Karpas-422 (cell line): ENCODE data around the gene RESP18. TPM values are rescaled to one million over a fixed set of nuclear protein-coding genes. Genes with fewer than 3 reads are reported as not detected.

Experiments
- DNase-seq: peaks from one replicate; pipeline ENCODE4 v3.0.0-alpha.2; 2015
- H2AFZ ChIP-seq: fragments of 200-600 bp; sonication (generic); 2 replicates; pipeline ENCODE4 v1.6.1; 2014; ENCODE audit warnings: antibody characterized with exemption, low read length, mixed read lengths
- H3K27ac ChIP-seq: fragments of 200-600 bp; sonication (generic); 2 replicates; pipeline ENCODE4 v1.5.1; 2014; ENCODE audit warnings: mild to moderate bottlenecking, low read length, moderate library complexity
- H3K27me3 ChIP-seq: fragments of 200-600 bp; sonication (generic); 2 replicates; pipeline ENCODE4 v1.6.1; 2014; ENCODE audit warnings: low read length, mixed read lengths
- H3K36me3 ChIP-seq: fragments of 200-600 bp; sonication (generic); 2 replicates; pipeline ENCODE4 v1.6.1; 2014; ENCODE audit warnings: low read length, mixed read lengths; ENCODE audit not compliant: insufficient read depth
- H3K4me1 ChIP-seq: fragments of 200-600 bp; sonication (generic); 2 replicates; pipeline ENCODE4 v1.6.1; 2014; ENCODE audit warnings: mild to moderate bottlenecking, low read length, mixed read lengths
- H3K4me2 ChIP-seq: fragments of 200-600 bp; sonication (generic); 2 replicates; pipeline ENCODE4 v1.6.1; 2014; ENCODE audit warnings: low read length, low read depth, mild to moderate bottlenecking; ENCODE audit not compliant: poor library complexity, severe bottlenecking
- H3K4me3 ChIP-seq: fragments of 200-600 bp; sonication (generic); 2 replicates; pipeline ENCODE4 v1.5.1; 2014; ENCODE audit warnings: mild to moderate bottlenecking, antibody characterized with exemption, low read length, mixed read lengths
- H3K79me2 ChIP-seq: fragments of 200-600 bp; sonication (generic); 2 replicates; pipeline ENCODE4 v1.6.1; 2014; ENCODE audit warnings: mild to moderate bottlenecking, low read length, mixed read lengths
- H3K9ac ChIP-seq: fragments of 200-600 bp; sonication (generic); 2 replicates; pipeline ENCODE4 v1.6.0; 2014; ENCODE audit warnings: low read length
- H3K9me2 ChIP-seq: fragments of 200-600 bp; sonication (generic), shearing (Covaris generic); replicated peaks from 2 replicates; pipeline ENCODE4 v1.6.0; 2014; ENCODE audit warnings: mild to moderate bottlenecking, low read length, moderate library complexity; ENCODE audit not compliant: insufficient read depth
- H3K9me3 ChIP-seq: fragments of 300-700, 200-600 bp; sonication (generic); 2 replicates; pipeline ENCODE4 v1.6.1; 2014; ENCODE audit warnings: low read length, mixed read lengths
- H4K20me1 ChIP-seq: fragments of 200-600 bp; sonication (generic); 2 replicates; pipeline ENCODE4 v1.6.1; 2014; ENCODE audit warnings: mild to moderate bottlenecking, antibody characterized with exemption, low read length, low read depth; ENCODE audit not compliant: insufficient read depth
- total RNA-seq: library from RNA; depleted of rRNA; stranded (reverse); fragments of >200 nt; shearing (Covaris generic); gene quantifications from 2 replicates; pipeline ENCODE4 v1.2.3, GENCODE V29; 2014; ENCODE audit warnings: low replicate concordance

The RESP18 gene
- total RNA-seq, 1 experiment from 2014 or later: not detected

- H3K9me3 ChIP-seq: no peaks in the 10 kb centered on the region
- no peaks in the 10 kb centered on the region for H3K36me3 ChIP-seq
- no peak overlapping the region for H3K4me3 ChIP-seq
- no peaks in the 10 kb centered on the region for H3K9me2 ChIP-seq
- no peak overlapping the region for H2AFZ ChIP-seq
- no peak overlapping the region for H3K27ac ChIP-seq
- H4K20me1 ChIP-seq: no peaks in the 10 kb centered on the region
- H3K4me1 ChIP-seq: 0 out of 2 replicates have a peak, but pooled peaks cover 3% of the 10 kb centered on the region
- H3K9ac ChIP-seq: no peak overlapping the region
- H3K4me2 ChIP-seq: no peak overlapping the region
- H3K27me3 ChIP-seq: no peaks in the 10 kb centered on the region
- DNase-seq: no peak
- H3K79me2 ChIP-seq: no peaks in the 10 kb centered on the region
These were observed 2.8 kb upstream of the RESP18 start for GRCh38 chr2:219335373-219335786.

DNA sequence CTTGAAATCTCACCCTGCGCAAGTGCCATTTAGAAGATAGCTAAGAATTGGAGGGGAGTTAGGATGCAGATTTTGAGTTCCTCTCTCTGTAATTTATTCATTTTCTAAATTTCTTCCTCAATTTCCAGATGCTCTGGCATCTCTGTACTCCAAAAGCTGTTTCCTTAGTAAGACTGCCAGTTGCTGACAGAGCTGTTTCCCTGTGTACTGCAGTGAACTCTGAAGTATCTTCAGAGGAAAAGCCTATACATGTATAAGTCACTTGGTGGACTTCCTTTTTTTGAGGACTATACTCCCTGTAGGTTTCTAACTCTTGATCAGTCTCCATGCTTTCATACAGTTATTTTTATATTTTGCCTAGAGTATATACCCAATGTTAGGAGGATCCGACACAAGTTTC, 1.5 kb upstream of the RESP18 start:
- DNase-seq: no peak
- no peak overlapping the region for H3K4me2 ChIP-seq
- no peak overlapping the region for H3K4me3 ChIP-seq
- no peaks in the 10 kb centered on the region for H4K20me1 ChIP-seq
- H3K4me1 ChIP-seq: 0 out of 2 replicates have a peak, but pooled peaks cover 3% of the 10 kb centered on the region
- H3K27me3 ChIP-seq: no peaks in the 10 kb centered on the region
- H3K9me3 ChIP-seq: no peaks in the 10 kb centered on the region
- H3K79me2 ChIP-seq: no peaks in the 10 kb centered on the region
- H3K36me3 ChIP-seq: no peaks in the 10 kb centered on the region
- H2AFZ ChIP-seq: no peak overlapping the region
- H3K27ac ChIP-seq: no peak overlapping the region
- H3K9me2 ChIP-seq: no peaks in the 10 kb centered on the region
- H3K9ac ChIP-seq: no peak overlapping the region

DNA sequence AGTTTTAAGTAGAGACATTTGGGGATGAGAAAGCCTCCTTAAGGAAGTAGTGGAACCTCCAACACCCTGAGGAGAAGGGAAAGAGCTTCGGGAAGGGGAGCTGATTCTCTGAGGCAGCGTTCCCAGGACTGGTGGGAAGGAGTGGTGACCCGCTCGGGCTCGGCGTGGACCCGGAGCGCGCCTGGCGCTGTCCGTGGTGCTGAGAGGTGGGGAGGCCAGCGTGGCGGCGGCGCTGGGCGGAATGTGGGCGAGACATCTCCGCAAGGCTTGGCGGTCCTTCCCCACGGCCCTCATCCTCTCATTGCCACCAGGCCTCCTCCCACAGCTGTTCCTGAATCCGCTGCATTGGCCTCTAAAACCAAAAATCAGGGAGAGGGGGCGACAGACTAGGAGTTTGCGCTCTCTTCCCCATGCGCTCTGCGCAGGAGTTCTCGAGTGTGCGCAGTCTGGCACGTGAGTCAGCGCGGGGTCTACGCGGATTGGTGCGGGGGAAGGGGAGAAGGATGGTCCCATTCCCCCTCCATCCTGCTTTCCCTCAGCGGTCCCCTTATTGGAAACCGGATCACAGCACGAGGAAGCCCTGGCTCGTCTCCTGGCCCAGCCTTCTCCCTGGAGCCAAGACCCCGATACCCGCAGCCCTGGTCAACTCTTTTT, 857 bp downstream of the RESP18 start:
- DNase-seq: no peak
- H3K9me3 ChIP-seq: no peaks in the 10 kb centered on the region
- no peaks in the 10 kb centered on the region for H3K79me2 ChIP-seq
- no peak overlapping the region for H3K4me2 ChIP-seq
- no peaks in the 10 kb centered on the region for H3K27me3 ChIP-seq
- no peak overlapping the region for H2AFZ ChIP-seq
- H3K36me3 ChIP-seq: no peaks in the 10 kb centered on the region
- H3K9me2 ChIP-seq: no peaks in the 10 kb centered on the region
- no peak overlapping the region for H3K4me3 ChIP-seq
- H3K27ac ChIP-seq: no peak overlapping the region
- no peaks in the 10 kb centered on the region for H4K20me1 ChIP-seq
- H3K4me1 ChIP-seq: 0 out of 2 replicates have a peak, but pooled peaks cover 3% of the 10 kb centered on the region
- no peak overlapping the region for H3K9ac ChIP-seq

DNA sequence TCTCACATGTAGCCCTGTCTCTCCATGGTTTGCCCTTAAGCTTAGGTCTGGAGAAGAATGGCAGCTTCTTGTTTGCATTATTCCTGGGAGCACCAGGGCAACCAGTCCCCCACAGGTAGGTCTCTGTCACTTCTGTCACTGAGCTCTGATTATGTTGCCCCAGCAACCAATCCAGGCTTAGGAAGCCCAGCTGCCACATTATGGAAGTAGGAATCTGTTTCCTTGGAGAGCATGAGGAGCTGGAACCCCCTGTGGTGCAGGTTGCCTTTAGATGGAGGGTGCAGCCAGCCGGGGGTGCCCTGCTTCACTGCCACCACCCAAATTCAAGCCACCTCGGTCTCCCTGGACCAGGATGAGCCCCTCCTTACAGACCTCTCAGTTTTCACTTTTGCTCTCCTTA, 4.8 kb downstream of the RESP18 start:
- DNase-seq: no peak

DNA sequence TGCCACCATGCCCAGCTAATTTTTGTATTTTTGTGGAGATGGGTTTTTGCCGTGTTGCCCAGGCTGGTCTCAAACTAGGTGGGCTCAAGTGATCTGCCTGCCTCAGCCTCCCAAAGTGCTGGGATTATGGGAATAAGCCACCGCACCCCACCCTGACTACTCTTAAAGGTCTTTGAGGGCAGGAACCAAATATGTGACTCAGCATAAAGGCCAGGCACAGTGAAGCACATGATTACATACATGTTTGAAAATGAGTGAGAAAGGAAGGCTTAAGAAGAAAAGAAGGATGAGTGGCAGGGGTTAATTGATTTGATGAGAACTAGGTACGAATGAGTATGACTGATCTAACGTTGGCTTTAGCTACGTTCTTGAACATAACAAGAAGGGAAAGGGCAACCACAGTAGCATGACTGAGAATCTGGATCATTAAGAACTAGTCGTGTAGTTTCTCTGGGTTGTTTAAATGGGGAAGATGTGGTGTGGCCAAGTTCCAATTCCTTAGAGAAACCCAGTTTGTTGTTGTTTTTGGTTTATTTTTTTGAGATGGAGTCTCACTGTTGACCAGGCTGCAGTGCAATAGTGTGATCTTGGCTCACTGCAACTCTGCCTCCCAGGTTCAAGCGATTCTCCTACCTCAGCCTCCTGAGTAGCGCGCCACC, 6.8 kb downstream of the RESP18 start:
- Histone ChIP-seq H3K27me3 (no peaks in the 10 kb centered on the region), H3K9me3 (no peaks in the 10 kb centered on the region), H4K20me1 (no peaks in the 10 kb centered on the region), H3K4me2 (no peak overlapping the region), H3K9me2 (no peaks in the 10 kb centered on the region), H3K9ac (no peak overlapping the region), H3K27ac (no peak overlapping the region), H3K4me3 (no peak overlapping the region), H3K4me1 (no peaks in the 10 kb centered on the region), H3K79me2 (no peaks in the 10 kb centered on the region), H2AFZ (no peak overlapping the region), H3K36me3 (no peaks in the 10 kb centered on the region)
- DNase-seq: no peak

More for the DNA sequence above, 4.8 kb downstream of the RESP18 start:
- Histone ChIP-seq H3K4me1 (no peaks in the 10 kb centered on the region), H3K27me3 (no peaks in the 10 kb centered on the region), H3K4me3 (no peak overlapping the region), H3K9ac (no peak overlapping the region), H3K79me2 (no peaks in the 10 kb centered on the region), H3K27ac (no peak overlapping the region), H2AFZ (no peak overlapping the region), H4K20me1 (no peaks in the 10 kb centered on the region), H3K9me2 (no peaks in the 10 kb centered on the region), H3K4me2 (no peak overlapping the region), H3K9me3 (no peaks in the 10 kb centered on the region), H3K36me3 (no peaks in the 10 kb centered on the region)

- Histone ChIP-seq H3K36me3 (no peaks in the 10 kb centered on the region), H3K4me1 (no peaks in the 10 kb centered on the region), H3K9me3 (no peaks in the 10 kb centered on the region), H3K27me3 (no peaks in the 10 kb centered on the region), H3K4me3 (no peak overlapping the region), H3K27ac (no peak overlapping the region), H2AFZ (no peak overlapping the region), H3K9ac (no peak overlapping the region), H3K79me2 (no peaks in the 10 kb centered on the region), H3K9me2 (no peaks in the 10 kb centered on the region), H4K20me1 (no peaks in the 10 kb centered on the region), H3K4me2 (no peak overlapping the region)
- DNase-seq: no peak
These were observed 7.4 kb downstream of the RESP18 start for GRCh38 chr2:219325136-219325535.

- DNase-seq: no peak
- Histone ChIP-seq H3K9ac (no peak overlapping the region), H3K4me3 (no peak overlapping the region), H3K79me2 (no peaks in the 10 kb centered on the region), H3K27ac (no peak overlapping the region), H3K9me2 (no peaks in the 10 kb centered on the region), H3K9me3 (no peaks in the 10 kb centered on the region), H3K27me3 (no peaks in the 10 kb centered on the region), H4K20me1 (no peaks in the 10 kb centered on the region), H3K4me1 (no peaks in the 10 kb centered on the region), H3K4me2 (no peak overlapping the region), H3K36me3 (no peaks in the 10 kb centered on the region), H2AFZ (no peak overlapping the region)
These were observed 9.1 kb downstream of the RESP18 start for GRCh38 chr2:219323434-219323833.

DNA sequence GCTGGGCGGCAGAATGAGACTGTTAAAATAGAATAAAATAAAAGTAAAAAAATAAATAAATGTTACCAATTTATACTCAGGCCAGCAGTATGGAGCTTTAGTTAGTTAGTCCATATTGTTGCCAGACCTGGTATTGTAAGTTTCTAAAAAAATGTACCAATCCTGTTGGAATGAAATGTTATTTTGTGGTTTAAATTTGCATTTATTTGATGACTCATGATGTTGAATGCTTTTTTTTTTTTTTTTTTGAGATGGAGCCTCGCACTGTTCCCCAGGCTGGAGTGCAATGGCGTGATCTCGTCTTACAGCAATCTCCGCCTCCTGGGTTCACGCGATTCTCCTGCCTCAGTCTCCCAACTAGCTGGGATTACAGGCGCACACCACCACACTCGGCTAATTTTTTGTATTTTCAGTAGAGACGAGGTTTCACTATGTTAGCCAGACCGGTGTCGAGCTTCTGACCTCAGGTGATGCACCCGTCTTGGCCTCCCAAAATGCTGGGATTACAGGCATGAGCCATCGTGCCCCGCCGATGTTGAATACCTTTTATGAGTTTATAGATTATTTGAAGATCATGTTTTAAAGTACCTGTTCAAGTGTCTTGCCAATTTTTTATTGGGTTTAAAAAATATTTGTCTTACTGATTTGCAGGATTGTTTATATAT, 17.6 kb downstream of the RESP18 start:
- no peaks in the 10 kb centered on the region for H4K20me1 ChIP-seq
- H3K79me2 ChIP-seq: no peaks in the 10 kb centered on the region
- H3K36me3 ChIP-seq: no peaks in the 10 kb centered on the region
- H3K9ac ChIP-seq: no peak overlapping the region
- H3K4me2 ChIP-seq: no peak overlapping the region
- no peak overlapping the region for H2AFZ ChIP-seq
- DNase-seq: no peak
- no peaks in the 10 kb centered on the region for H3K9me2 ChIP-seq
- H3K4me3 ChIP-seq: no peak overlapping the region
- peaks cover 9% of the 10 kb centered on the region for H3K4me1 ChIP-seq
- H3K9me3 ChIP-seq: no peaks in the 10 kb centered on the region
- H3K27me3 ChIP-seq: no peaks in the 10 kb centered on the region
- no peak overlapping the region for H3K27ac ChIP-seq
